ENCODE measurements around the gene STK10. TPM values are rescaled to one million over a fixed set of nuclear protein-coding genes. Genes with fewer than 3 reads are reported as not detected.
A peak's percentile ranks its signal among the peaks of the same experiment; 100 is the strongest.

Gene STK10
- polyA plus RNA-seq, 2 of the 4 experiments (the other 2 are of a cell fraction), result 4.3 to 13.1 TPM

DNA sequence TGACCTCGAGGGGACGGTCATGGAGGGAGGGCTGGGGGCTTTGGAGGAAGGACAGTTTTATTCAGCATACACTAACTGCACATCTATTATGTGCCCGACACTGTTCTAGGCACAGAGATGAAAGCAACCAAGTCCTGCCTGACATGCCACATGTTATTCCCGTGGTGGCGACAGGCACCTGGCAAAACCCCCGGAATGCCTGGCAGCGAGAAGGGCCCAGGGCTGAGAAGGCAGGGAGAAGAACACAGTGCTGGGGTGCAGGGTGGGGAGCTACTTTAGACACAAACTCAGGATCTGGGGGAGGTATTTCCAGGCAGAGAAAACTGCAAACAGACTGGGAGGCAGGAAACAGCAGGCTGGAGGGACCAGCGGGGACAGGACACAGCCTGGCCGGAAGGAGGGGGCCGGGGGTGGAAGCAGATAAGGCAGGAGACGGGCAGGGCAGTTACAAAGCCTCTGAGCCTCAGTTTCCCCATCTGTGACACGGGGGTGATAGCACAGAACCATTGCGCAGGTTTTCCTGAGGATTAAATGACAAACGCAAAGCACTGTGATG, 77.7 kb downstream of the STK10 start:
- FAIRE-seq (no peak), DNase-seq (ENCODE audit: low read depth in 1 of 2, low spot score in 1 of 2) (no peak), ATAC-seq (no peak)
- no peak for TF ChIP-seq FOSL2 (IDR thresholded peaks at IDR 0.05)
- no peak for TF ChIP-seq FOSL2 (CRISPR knock-in tag; IDR thresholded peaks at IDR 0.05)
- TF ChIP-seq MAX (IDR thresholded peaks at IDR 0.05), result no peak
- no peak for TF ChIP-seq ZSCAN20 (CRISPR knock-in tag; IDR thresholded peaks at IDR 0.05)
- TF ChIP-seq BHLHE40 (IDR thresholded peaks at IDR 0.05; ENCODE audit: low read depth, low read length), result no peak
- no peak for TF ChIP-seq CHD4 (IDR thresholded peaks at IDR 0.05; ENCODE audit: borderline replicate concordance)
- TF ChIP-seq SREBF2 (IDR thresholded peaks at IDR 0.05), result no peak
- no peak for TF ChIP-seq POLR2AphosphoS2 (conservative IDR thresholded peaks at IDR 0.05; ENCODE audit: low read length)
- TF ChIP-seq JUN (IDR thresholded peaks at IDR 0.05), result no peak
- TF ChIP-seq ZNF302 (CRISPR knock-in tag; IDR thresholded peaks at IDR 0.05), result no peak
- TF ChIP-seq TFCP2L1 (CRISPR knock-in tag; IDR thresholded peaks at IDR 0.05), result no peak
- no peak for TF ChIP-seq HOXB5 (CRISPR knock-in tag; IDR thresholded peaks at IDR 0.05)
- TF ChIP-seq JUNB (IDR thresholded peaks at IDR 0.05), result no peak
- TF ChIP-seq HOXA7 (CRISPR knock-in tag; IDR thresholded peaks at IDR 0.05), result no peak
- no peaks in the 10 kb centered on the region for H3K9me3 ChIP-seq
- no peak overlapping the region for H3K4me2 ChIP-seq
- H3K4me3 ChIP-seq, result no peak overlapping the region
- CTCF ChIA-PET, result interaction anchor here (0.5 to 1.9 kb wide), 3 partner anchors 78 to 173 kb away, joined by 3 to 14 read pairs (median 4); partner anchors contain the start of genes STK10 and UBTD2
- 81% methylated on average over 14 of the region's 14 CpGs for WGBS (ENCODE audit: missing lambda C conversion rate)
- H3K27ac ChIP-seq, result no peak overlapping the region
- H3K4me1 ChIP-seq, result peaks cover 19% of the 10 kb centered on the region
- POLR2A ChIA-PET, result no interaction called here

GRCh38 chr5:172109749-172110148, 78.3 kb downstream of the STK10 start:
- no peak for FAIRE-seq
- peaks cover 19% of the 10 kb centered on the region for H3K4me1 ChIP-seq
- POLR2A ChIA-PET, result no interaction called here

GRCh38 chr5:172107571-172107970, 80.5 kb downstream of the STK10 start:
- peak in 1 of 2 experiments; percentile 63; a peak in 3 of 6 replicates for ATAC-seq
- peak; percentile 24 to 56 for DNase-seq (ENCODE audit: low read depth in 1 of 2, low spot score in 1 of 2)
- peak overlapping the region; percentile 29 to 73; a peak in 4 of 6 replicates for H3K27ac ChIP-seq
- peak overlapping the region; percentile 87 for H3K4me2 ChIP-seq
- 0 out of 3 replicates have a peak overlapping the region, but pooled peaks have one; percentile 34 for H3K4me3 ChIP-seq
- 25% methylated on average over 13 of the region's 13 CpGs for WGBS (ENCODE audit: missing lambda C conversion rate)
- H3K9me3 ChIP-seq, result no peaks in the 10 kb centered on the region
- peak; percentile 61 for FAIRE-seq
- peaks cover 33% of the 10 kb centered on the region for H3K4me1 ChIP-seq
- TF ChIP-seq POLR2AphosphoS2 (conservative IDR thresholded peaks at IDR 0.05; ENCODE audit: low read length), result no peak
- TF ChIP-seq JUNB (IDR thresholded peaks at IDR 0.05), result no peak
- no peak for TF ChIP-seq NPAS2 (CRISPR knock-in tag; IDR thresholded peaks at IDR 0.05; ENCODE audit: borderline replicate concordance)
- no peak; the same call in 1 of the 2 replicates for TF ChIP-seq NFE2L2 (conservative IDR thresholded peaks at IDR 0.05; ENCODE audit: low read length)
- no peak for TF ChIP-seq EHMT2 (IDR thresholded peaks at IDR 0.05; ENCODE audit: low read depth)
- no peak for TF ChIP-seq ZSCAN20 (CRISPR knock-in tag; IDR thresholded peaks at IDR 0.05)
- no peak for TF ChIP-seq BHLHE40 (IDR thresholded peaks at IDR 0.05; ENCODE audit: low read depth, low read length)
- no peak for TF ChIP-seq FOSB (CRISPR knock-in tag; IDR thresholded peaks at IDR 0.05)
- no peak for TF ChIP-seq RCOR1 (IDR thresholded peaks at IDR 0.05; ENCODE audit: low read depth, low read length)
- TF ChIP-seq HOXB13 (CRISPR knock-in tag; IDR thresholded peaks at IDR 0.05; ENCODE audit: low read depth), result no peak
- no peak for TF ChIP-seq ZFP36 (IDR thresholded peaks at IDR 0.05; ENCODE audit: borderline replicate concordance, partially characterized antibody)
- TF ChIP-seq MAFK (IDR thresholded peaks at IDR 0.05; ENCODE audit: partially characterized antibody), result no peak
- no peak for TF ChIP-seq HDAC2 (IDR thresholded peaks at IDR 0.05)
- no peak for TF ChIP-seq CBX8 (IDR thresholded peaks at IDR 0.05)
- no peak for TF ChIP-seq HES2 (IDR thresholded peaks at IDR 0.05)
- no peak for TF ChIP-seq PHF8 (IDR thresholded peaks at IDR 0.05; ENCODE audit: borderline replicate concordance, low read depth)
- ChIA-PET POLR2A (interaction anchor here (0.7 to 0.9 kb wide), 2 partner anchors 79 to 174 kb away, joined by 3 to 4 read pairs; no protein-coding TSS in a partner anchor), CTCF (interaction anchor here (0.6 to 6.2 kb wide), 15 partner anchors 8 to 176 kb away, joined by 3 to 93 read pairs (median 4); partner anchors contain the start of genes EFCAB9, STK10 and UBTD2)

More at GRCh38 chr5:172109749-172110148, 78.3 kb downstream of the STK10 start:
- ATAC-seq (no peak), DNase-seq (ENCODE audit: low read depth in 1 of 2, low spot score in 1 of 2) (no peak)
- WGBS (ENCODE audit: missing lambda C conversion rate), result 72% methylated on average over 8 of the region's 8 CpGs
- no peak overlapping the region for H3K4me2 ChIP-seq
- H3K9me3 ChIP-seq, result no peaks in the 10 kb centered on the region
- CTCF ChIA-PET, result interaction anchor here (0.5 to 0.7 kb wide), 2 partner anchors 13 to 44 kb away, joined by 3 read pairs; no protein-coding TSS in a partner anchor
- no peak overlapping the region for H3K4me3 ChIP-seq
- TF ChIP-seq, protein P1, sequence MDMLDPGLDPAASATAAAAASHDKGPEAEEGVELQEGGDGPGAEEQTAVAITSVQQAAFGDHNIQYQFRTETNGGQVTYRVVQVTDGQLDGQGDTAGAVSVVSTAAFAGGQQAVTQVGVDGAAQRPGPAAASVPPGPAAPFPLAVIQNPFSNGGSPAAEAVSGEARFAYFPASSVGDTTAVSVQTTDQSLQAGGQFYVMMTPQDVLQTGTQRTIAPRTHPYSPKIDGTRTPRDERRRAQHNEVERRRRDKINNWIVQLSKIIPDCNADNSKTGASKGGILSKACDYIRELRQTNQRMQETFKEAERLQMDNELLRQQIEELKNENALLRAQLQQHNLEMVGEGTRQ (IDR thresholded peaks at IDR 0.05), result no peak
- TF ChIP-seq MAFK (IDR thresholded peaks at IDR 0.05; ENCODE audit: partially characterized antibody), result no peak
- TF ChIP-seq FOSB (CRISPR knock-in tag; IDR thresholded peaks at IDR 0.05), result no peak
- no peak for TF ChIP-seq EHF (CRISPR knock-in tag; IDR thresholded peaks at IDR 0.05)
- no peak overlapping the region for H3K27ac ChIP-seq
